ENCODE measurements around the gene IL31.

The IL31 gene

GRCh38 chr12:122137229-122137628 lies 36.8 kb downstream of the IL31 start:
- DNase-seq (ENCODE audit: extremely low read depth, low read depth), result no peak
- TF ChIP-seq CTCF (IDR thresholded peaks at IDR 0.05; ENCODE audit: low read depth, low read length), result no peak

GRCh38 chr12:122135437-122136031 lies 38.5 kb downstream of the IL31 start:
- no peak for TF ChIP-seq CTCF (IDR thresholded peaks at IDR 0.05; ENCODE audit: low read depth, low read length)
- DNase-seq (ENCODE audit: extremely low read depth, low read depth), result no peak

- TF ChIP-seq CTCF (IDR thresholded peaks at IDR 0.05; ENCODE audit: low read depth, low read length), result no peak
- DNase-seq (ENCODE audit: extremely low read depth, low read depth), result no peak
These were observed 40.6 kb downstream of the IL31 start for GRCh38 chr12:122133192-122133950.

- TF ChIP-seq CTCF (IDR thresholded peaks at IDR 0.05; ENCODE audit: low read depth, low read length), result no peak
- no peak for DNase-seq (ENCODE audit: extremely low read depth, low read depth)
These were observed 43.9 kb downstream of the IL31 start for GRCh38 chr12:122130150-122130549.

GRCh38 chr12:122129131-122129530 lies 44.9 kb downstream of the IL31 start:
- DNase-seq (ENCODE audit: extremely low read depth, low read depth), result no peak
- no peak for TF ChIP-seq CTCF (IDR thresholded peaks at IDR 0.05; ENCODE audit: low read depth, low read length)

GRCh38 chr12:122128481-122128880 lies 45.5 kb downstream of the IL31 start:
- no peak for TF ChIP-seq CTCF (IDR thresholded peaks at IDR 0.05; ENCODE audit: low read depth, low read length)
- DNase-seq (ENCODE audit: extremely low read depth, low read depth), result no peak

GRCh38 chr12:122127839-122128238 lies 46.2 kb downstream of the IL31 start:
- no peak for DNase-seq (ENCODE audit: extremely low read depth, low read depth)
- TF ChIP-seq CTCF (IDR thresholded peaks at IDR 0.05; ENCODE audit: low read depth, low read length), result no peak
